NCI-H187 treated with DMSO at 0.1 percent for 48 hours (cell line): ENCODE data around the gene IMMP2L.
A peak's percentile ranks its signal among the peaks of the same experiment; 100 is the strongest.

Experiments used
- DNase-seq: peaks from one replicate; lab custom pipeline; 2025; lab: John Stamatoyannopoulos, UW

Gene IMMP2L

GRCh38 chr7:111103136-111103535 lies 459.2 kb downstream of the IMMP2L start:
- no peak for DNase-seq

- DNase-seq: no peak
Observed at GRCh38 chr7:111101856-111102646, 460.2 kb downstream of the IMMP2L start.

GRCh38 chr7:111098926-111099250 lies 463.4 kb downstream of the IMMP2L start:
- DNase-seq: no peak

GRCh38 chr7:111098011-111098925 lies 464.0 kb downstream of the IMMP2L start:
- DNase-seq: no peak

GRCh38 chr7:111096997-111097396 lies 465.3 kb downstream of the IMMP2L start:
- DNase-seq: no peak

GRCh38 chr7:111094419-111094818 lies 467.9 kb downstream of the IMMP2L start:
- no peak for DNase-seq

GRCh38 chr7:111093496-111093895 lies 468.8 kb downstream of the IMMP2L start:
- DNase-seq: no peak

- no peak for DNase-seq
Observed at GRCh38 chr7:111092406-111093236, 469.7 kb downstream of the IMMP2L start.

GRCh38 chr7:111091593-111092358 lies 470.5 kb downstream of the IMMP2L start:
- DNase-seq: no peak

- DNase-seq: peak; percentile 26
Observed at GRCh38 chr7:111090846-111091245, 471.4 kb downstream of the IMMP2L start, which contains the start of gene LRRN3. Gene LRRN3, plus strand, starts transcription at chr7:111091127. Its CDS starts 31,646 bp downstream, at chr7:111122773.

- peak; percentile 48 for DNase-seq
Observed at GRCh38 chr7:111089822-111090426, 472.4 kb downstream of the IMMP2L start.

GRCh38 chr7:111088328-111088727 lies 474.0 kb downstream of the IMMP2L start:
- DNase-seq: no peak

- DNase-seq: no peak
Observed at GRCh38 chr7:111086532-111086931, 475.8 kb downstream of the IMMP2L start.

- no peak for DNase-seq
Observed at GRCh38 chr7:111085356-111085755, 476.9 kb downstream of the IMMP2L start.

- no peak for DNase-seq
Observed at GRCh38 chr7:111083413-111083812, 478.9 kb downstream of the IMMP2L start.

- no peak for DNase-seq
Observed at GRCh38 chr7:111082351-111082750, 479.9 kb downstream of the IMMP2L start.

GRCh38 chr7:111081546-111082267 lies 480.6 kb downstream of the IMMP2L start:
- DNase-seq: no peak

- no peak for DNase-seq
Observed at GRCh38 chr7:111080495-111081105, 481.7 kb downstream of the IMMP2L start.

GRCh38 chr7:111077001-111077400 lies 485.3 kb downstream of the IMMP2L start:
- DNase-seq: no peak

GRCh38 chr7:111076205-111076604 lies 486.1 kb downstream of the IMMP2L start:
- no peak for DNase-seq
